ENCODE data around the gene TBC1D13. TPM values are rescaled to one million over a fixed set of nuclear protein-coding genes. Genes with fewer than 3 reads are reported as not detected.

Gene TBC1D13
- total RNA-seq, 5 donors from 2014 or later (not counting 1 experiment from before 2014, with no cell fraction given) = 27.6 to 34.3 (median 31.8) TPM

GRCh38 chr9:128810873-128811272 is 23.8 kb downstream of the TBC1D13 start:
- DNase-seq (no peak), ATAC-seq (replicated peaks in 1 of 4) (no peak)
- H3K36me3 Mint-ChIP-seq = peaks cover 11% of the 10 kb centered on the region
- peaks cover 8 to 19% of the 10 kb centered on the region in 2 donors for H3K36me3 ChIP-seq (ENCODE audit: control insufficient read depth in 2 of 2, extremely low read depth in 1 of 2, insufficient read depth in 1 of 2, low read length in 1 of 2)
- H3K27me3 ChIP-seq (replicated peaks in 1 of 2; ENCODE audit: control insufficient read depth in 2 of 2, extremely low read depth in 1 of 2, insufficient read depth in 2 of 2, low read length in 1 of 2) = no peaks in the 10 kb centered on the region
- H3K27me3 Mint-ChIP-seq = no peaks in the 10 kb centered on the region
- no peak overlapping the region for H3K27ac Mint-ChIP-seq
- WGBS (ENCODE audit: insufficient coverage) = no CpG with 5 or more reads among the region's 5 CpGs
- no peaks in the 10 kb centered on the region for H3K9me3 Mint-ChIP-seq
- POLR2A ChIA-PET = interaction anchor here in 1 of 2 donors (0.6 kb wide), 1 partner anchor 10 kb away, joined by 4 read pairs; no protein-coding TSS in a partner anchor
- no peaks in the 10 kb centered on the region for H3K4me1 ChIP-seq (ENCODE audit: control insufficient read depth in 1 of 2, extremely low read depth in 1 of 2, insufficient read depth in 2 of 2, low read length in 2 of 2)
- no peaks in the 10 kb centered on the region for H3K9me3 ChIP-seq
- no peaks in the 10 kb centered on the region for H3K4me1 Mint-ChIP-seq
- no peak overlapping the region for H3K27ac ChIP-seq (ENCODE audit: low read length)
- no peak overlapping the region for H3K4me3 Mint-ChIP-seq
- no peak overlapping the region for H3K4me3 ChIP-seq (ENCODE audit: control insufficient read depth in 1 of 2, extremely low read depth in 1 of 2, low read length in 1 of 2)
- CTCF ChIA-PET = no interaction called here

GRCh38 chr9:128818099-128818838 is 31.2 kb downstream of the TBC1D13 start, which contains the start of gene ENDOG:
TSS of gene ENDOG (plus strand) at chr9:128818500. CDS start at chr9:128818685, 185 bp downstream.
- CTCF ChIA-PET = interaction anchor here (0.5 to 3.6 kb wide), 20 partner anchors 9 to 542 kb away, joined by 3 to 26 read pairs (median 4); partner anchors contain the start of genes SPOUT1 (in 2 of the 2), SH3GLB2 (in 1 of the 2), SWI5 (in 1 of the 2) and ZDHHC12 (in 1 of the 2)
- Histone ChIP-seq H3K36me3 (ENCODE audit: control insufficient read depth in 2 of 2, extremely low read depth in 1 of 2, insufficient read depth in 1 of 2, low read length in 1 of 2) (peaks cover 8 to 17% of the 10 kb centered on the region in 2 donors), H3K27ac (ENCODE audit: low read length) (peak within 1 kb of the TSS; percentile 67), H3K27me3 (replicated peaks in 1 of 2; ENCODE audit: control insufficient read depth in 2 of 2, extremely low read depth in 1 of 2, insufficient read depth in 2 of 2, low read length in 1 of 2) (peaks cover 0 to 2% of the 10 kb centered on the region in 2 experiments), H3K9me3 (no peaks in the 10 kb centered on the region), H3K4me3 (ENCODE audit: control insufficient read depth in 1 of 2, extremely low read depth in 1 of 2, low read length in 1 of 2) (peak within 1 kb of the TSS; percentile 66 to 72), H3K4me1 (ENCODE audit: control insufficient read depth in 1 of 2, extremely low read depth in 1 of 2, insufficient read depth in 2 of 2, low read length in 2 of 2) (peaks cover 0 to 27% of the 10 kb centered on the region in 2 experiments)
- H3K9me3 Mint-ChIP-seq = no peaks in the 10 kb centered on the region
- peaks cover 13 to 25% (median 25%) of the 10 kb centered on the region in 3 donors for H3K4me1 Mint-ChIP-seq
- H3K27ac Mint-ChIP-seq = peak within 1 kb of the TSS; percentile 80 to 88
- peak within 1 kb of the TSS; percentile 81 to 85 (median 83) for H3K4me3 Mint-ChIP-seq
- ATAC-seq (replicated peaks in 1 of 4) = peak; percentile 92 to 96 (median 92)
- H3K27me3 Mint-ChIP-seq = no peaks in the 10 kb centered on the region
- POLR2A ChIA-PET = interaction anchor here (0.7 to 1.2 kb wide), 3 partner anchors 12 to 263 kb away, joined by 3 to 8 read pairs (median 4); partner anchors contain the start of gene SPOUT1 (in 2 of the 2)
- under 1% methylated on average over 65 of the region's 70 CpGs for WGBS (ENCODE audit: insufficient coverage)
- H3K36me3 Mint-ChIP-seq = peaks cover 6% of the 10 kb centered on the region
- peak; percentile 89 to 98 (median 95) for DNase-seq

GRCh38 chr9:128818839-128819715 is 32.0 kb downstream of the TBC1D13 start:
- no peaks in the 10 kb centered on the region for H3K9me3 Mint-ChIP-seq
- ATAC-seq (replicated peaks in 1 of 4) = peak; percentile 46 to 65 (median 60)
- WGBS (ENCODE audit: insufficient coverage) = 3% methylated on average over 82 of the region's 90 CpGs
- Histone ChIP-seq H3K27ac (ENCODE audit: low read length) (no peak overlapping the region), H3K36me3 (ENCODE audit: control insufficient read depth in 2 of 2, extremely low read depth in 1 of 2, insufficient read depth in 1 of 2, low read length in 1 of 2) (peaks cover 11 to 23% of the 10 kb centered on the region in 2 donors), H3K4me3 (ENCODE audit: control insufficient read depth in 1 of 2, extremely low read depth in 1 of 2, low read length in 1 of 2) (peak overlapping the region; percentile 66 to 72), H3K27me3 (replicated peaks in 1 of 2; ENCODE audit: control insufficient read depth in 2 of 2, extremely low read depth in 1 of 2, insufficient read depth in 2 of 2, low read length in 1 of 2) (peaks cover 0 to 2% of the 10 kb centered on the region in 2 experiments), H3K9me3 (no peaks in the 10 kb centered on the region), H3K4me1 (ENCODE audit: control insufficient read depth in 1 of 2, extremely low read depth in 1 of 2, insufficient read depth in 2 of 2, low read length in 2 of 2) (peaks cover 0 to 27% of the 10 kb centered on the region in 2 experiments)
- peak in 30 of 35 experiments; percentile 9 to 69 (median 24) for DNase-seq
- peaks cover 13 to 25% (median 25%) of the 10 kb centered on the region in 3 donors for H3K4me1 Mint-ChIP-seq
- ChIA-PET POLR2A (interaction anchor here (0.6 to 1.2 kb wide), 3 partner anchors 11 to 541 kb away, joined by 3 to 8 read pairs (median 6); partner anchors contain the start of gene SPOUT1 (in 2 of the 2)), CTCF (interaction anchor here (0.5 to 3.6 kb wide), 10 partner anchors 8 to 543 kb away, joined by 3 to 26 read pairs (median 5); partner anchors contain the start of genes SPOUT1 (in 1 of the 2), SWI5 (in 1 of the 2) and ZDHHC12 (in 1 of the 2))
- H3K27me3 Mint-ChIP-seq = no peaks in the 10 kb centered on the region
- H3K4me3 Mint-ChIP-seq = peak overlapping the region; percentile 79 to 83 (median 81)
- peaks cover 6% of the 10 kb centered on the region for H3K36me3 Mint-ChIP-seq
- H3K27ac Mint-ChIP-seq = peak overlapping the region; percentile 34 to 64

- Mint-ChIP-seq H3K4me1 (peaks cover 13 to 25% (median 25%) of the 10 kb centered on the region in 3 donors), H3K27ac (peak overlapping the region in 1 of 2 donors; percentile 34), H3K36me3 (peaks cover 12% of the 10 kb centered on the region), H3K9me3 (no peaks in the 10 kb centered on the region), H3K27me3 (no peaks in the 10 kb centered on the region), H3K4me3 (peak overlapping the region; percentile 79 to 83 (median 81))
- no peak overlapping the region for H3K27ac ChIP-seq (ENCODE audit: low read length)
- CTCF ChIA-PET = interaction anchor here (1.1 to 3.6 kb wide), 2 partner anchors 10 to 105 kb away, joined by 4 to 26 read pairs; partner anchors contain the start of gene SPOUT1 (in 1 of the 2)
- peaks cover 15 to 31% of the 10 kb centered on the region in 2 donors for H3K36me3 ChIP-seq (ENCODE audit: control insufficient read depth in 2 of 2, extremely low read depth in 1 of 2, insufficient read depth in 1 of 2, low read length in 1 of 2)
- no peaks in the 10 kb centered on the region for H3K9me3 ChIP-seq
- peaks cover 0 to 27% of the 10 kb centered on the region in 2 experiments for H3K4me1 ChIP-seq (ENCODE audit: control insufficient read depth in 1 of 2, extremely low read depth in 1 of 2, insufficient read depth in 2 of 2, low read length in 2 of 2)
- H3K4me3 ChIP-seq (ENCODE audit: control insufficient read depth in 1 of 2, extremely low read depth in 1 of 2, low read length in 1 of 2) = peak overlapping the region in 1 of 2 donors; percentile 72
- ATAC-seq (replicated peaks in 1 of 4) (no peak), DNase-seq (no peak)
- 88% methylated on average over 7 of the region's 18 CpGs for WGBS (ENCODE audit: insufficient coverage)
- POLR2A ChIA-PET = interaction anchor here in 1 of 2 donors (0.5 kb wide), 1 partner anchor 24 kb away, joined by 5 read pairs; no protein-coding TSS in a partner anchor
- H3K27me3 ChIP-seq (replicated peaks in 1 of 2; ENCODE audit: control insufficient read depth in 2 of 2, extremely low read depth in 1 of 2, insufficient read depth in 2 of 2, low read length in 1 of 2) = peaks cover 0 to 2% of the 10 kb centered on the region in 2 experiments
Observed at GRCh38 chr9:128819716-128820664, 32.9 kb downstream of the TBC1D13 start.

All from T-cell (primary cell).